GM12873 (cell line): ENCODE measurements around the gene INPP5J.

Experiments
- CTCF ChIP-seq: IDR thresholded peaks from 2 replicates; pipeline ENCODE4 v1.5.1; 2012; ENCODE audit warnings: low read depth, mild to moderate bottlenecking, moderate library complexity, low read length, control low read depth; ENCODE audit not compliant: insufficient read depth; ENCODE audit errors: missing control alignments

Gene INPP5J

DNA sequence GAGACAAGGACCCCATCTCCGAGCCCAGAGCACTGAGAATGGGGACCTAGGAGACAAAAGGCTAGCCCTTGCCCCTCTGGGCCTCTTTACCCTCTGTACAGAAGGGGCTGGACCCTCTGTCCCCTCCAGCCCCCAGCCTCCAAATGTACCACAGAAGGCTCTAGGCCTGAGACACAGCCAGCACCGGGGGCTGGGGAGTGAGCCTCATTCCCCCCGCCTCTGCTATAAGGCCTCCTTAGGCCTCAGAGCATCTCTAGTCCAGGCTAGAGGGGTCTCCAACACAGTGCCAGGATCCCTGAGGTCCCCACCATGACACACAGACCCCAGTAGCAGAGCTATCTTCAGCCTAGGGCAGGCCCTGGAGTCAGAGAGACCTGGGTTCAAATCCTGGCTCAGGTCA, 36.8 kb upstream of the INPP5J start:
- TF ChIP-seq CTCF = no peak

- no peak for TF ChIP-seq CTCF
Observed at GRCh38 chr22:31086703-31087330, 35.9 kb upstream of the INPP5J start.

DNA sequence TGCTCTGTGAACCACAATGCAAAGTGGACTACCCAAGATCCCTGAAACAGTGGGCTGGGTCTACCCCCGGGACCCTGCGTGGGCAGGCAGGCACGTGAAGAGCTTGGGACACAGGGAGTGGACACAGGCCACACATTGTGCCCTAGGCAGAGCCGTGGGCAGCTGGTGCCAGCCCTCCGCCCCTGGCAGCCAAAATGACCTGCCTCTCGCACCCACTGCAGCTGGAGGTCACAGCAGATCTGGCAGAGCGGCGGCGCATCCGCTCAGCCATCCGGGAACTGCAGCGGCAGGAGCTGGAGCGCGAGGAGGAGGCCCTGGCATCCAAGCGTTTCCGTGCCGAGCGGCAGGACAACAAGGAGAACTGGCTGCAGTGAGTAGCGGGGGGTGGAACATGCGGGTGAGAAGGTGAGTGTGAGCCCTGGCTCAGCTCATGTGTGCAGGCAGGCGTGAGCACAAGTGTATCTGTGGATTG, 35.0 kb upstream of the INPP5J start:
- no peak for TF ChIP-seq CTCF

DNA sequence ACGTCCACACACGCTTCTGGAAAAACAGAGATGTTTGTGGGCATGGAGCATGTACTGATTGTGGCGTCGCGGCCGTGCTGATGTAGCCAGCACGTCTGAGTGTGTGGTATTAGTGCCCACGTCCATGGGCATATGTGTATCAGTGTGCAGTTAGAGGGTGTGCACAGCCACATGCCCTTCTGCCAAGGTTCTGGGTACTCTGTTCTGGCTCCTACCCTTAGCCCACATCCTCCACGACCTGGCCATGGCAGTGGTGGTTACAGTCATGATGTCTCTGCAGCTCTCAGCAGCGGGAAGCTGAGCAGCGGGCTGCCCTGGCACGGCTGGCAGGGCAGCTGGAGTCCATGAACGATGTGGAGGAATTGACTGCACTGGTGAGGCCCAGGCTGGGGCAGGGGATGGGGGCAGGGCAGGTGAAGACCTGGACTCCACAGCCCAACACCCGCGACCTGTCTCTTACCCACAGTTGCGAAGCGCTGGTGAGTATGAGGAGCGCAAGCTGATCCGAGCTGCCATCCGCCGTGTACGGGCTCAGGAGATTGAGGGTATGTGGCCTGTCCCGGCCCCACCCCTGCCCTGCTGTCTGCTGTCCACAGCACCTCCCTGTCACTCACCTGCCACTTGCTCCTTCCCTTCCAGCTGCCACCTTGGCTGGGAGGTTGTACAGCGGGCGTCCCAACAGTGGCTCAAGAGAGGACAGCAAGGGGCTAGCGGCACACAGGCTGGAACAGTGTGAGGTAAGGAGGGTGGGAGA, 34.4 kb upstream of the INPP5J start:
- TF ChIP-seq CTCF = no peak

- peak; percentile 95 for TF ChIP-seq CTCF
Observed at GRCh38 chr22:31089160-31090100, 33.3 kb upstream of the INPP5J start.

GRCh38 chr22:31090217-31091085, 32.3 kb upstream of the INPP5J start:
- no peak for TF ChIP-seq CTCF
